HG03378 (cell line): Measurements from ENCODE around the gene HSFX2.
A peak's percentile ranks its signal among the peaks of the same experiment; 100 is the strongest.
"Not testable (repeated sequence)": the region's sequence is repeated elsewhere in the genome, so short reads cannot be mapped to it uniquely, and the experiment has no call there.

Experiments
- ATAC-seq: cut with Tn5 transposase; IDR thresholded peaks from one replicate; pipeline ENCODE4 v1.9.1; 2021; ENCODE audit warnings: mild to moderate bottlenecking, moderate library complexity; ENCODE audit not compliant: unreplicated experiment

Gene HSFX2, protein sequence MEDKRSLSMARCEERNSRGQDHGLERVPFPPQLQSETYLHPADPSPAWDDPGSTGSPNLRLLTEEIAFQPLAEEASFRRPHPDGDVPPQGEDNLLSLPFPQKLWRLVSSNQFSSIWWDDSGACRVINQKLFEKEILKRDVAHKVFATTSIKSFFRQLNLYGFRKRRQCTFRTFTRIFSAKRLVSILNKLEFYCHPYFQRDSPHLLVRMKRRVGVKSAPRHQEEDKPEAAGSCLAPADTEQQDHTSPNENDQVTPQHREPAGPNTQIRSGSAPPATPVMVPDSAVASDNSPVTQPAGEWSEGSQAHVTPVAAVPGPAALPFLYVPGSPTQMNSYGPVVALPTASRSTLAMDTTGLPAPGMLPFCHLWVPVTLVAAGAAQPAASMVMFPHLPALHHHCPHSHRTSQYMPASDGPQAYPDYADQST

DNA sequence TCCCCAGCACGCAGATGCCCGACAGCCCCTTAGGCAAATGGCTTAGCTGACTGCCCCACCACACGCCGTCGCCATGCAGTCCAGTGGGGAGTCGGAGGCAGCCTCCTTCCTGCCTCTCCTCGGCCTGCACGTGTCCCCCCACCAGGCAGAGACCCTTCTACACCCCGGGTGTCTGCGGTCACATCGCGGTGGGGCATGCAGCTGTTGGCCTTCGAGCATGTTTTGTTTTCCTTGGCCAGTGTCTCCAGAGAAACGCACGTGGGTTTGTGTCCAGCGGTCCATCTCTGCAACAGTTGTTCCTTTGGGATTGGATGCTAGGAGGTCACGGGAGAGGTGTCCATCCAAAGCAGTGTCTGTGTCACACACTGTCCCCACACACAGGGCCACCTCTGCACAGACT, at the start of gene HSFX2:
Gene HSFX2, minus strand, starts transcription at position 101 of the 400 bp plus-strand sequence. CDS start 614 bp downstream, outside the sequence.
- not testable (repeated sequence) for ATAC-seq

DNA sequence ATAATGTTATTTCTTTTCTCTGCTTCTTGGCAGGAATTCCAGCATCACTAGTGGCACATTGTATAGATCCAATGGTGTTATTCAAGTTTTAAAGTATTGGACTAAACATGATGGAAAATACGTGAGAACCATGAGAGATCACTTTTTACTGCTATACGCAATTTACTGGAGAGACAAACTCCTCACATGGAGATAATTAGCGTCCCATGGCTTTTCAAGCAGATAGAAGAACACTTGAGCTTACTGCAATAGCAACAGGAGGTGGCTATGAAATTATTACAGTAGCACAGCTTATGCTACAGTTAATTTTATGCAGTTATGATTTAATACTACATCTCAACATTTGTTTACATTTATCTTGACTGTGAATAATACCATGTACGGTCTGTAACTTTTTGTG, 48.4 kb upstream of the HSFX2 start:
- ATAC-seq: no peak

DNA sequence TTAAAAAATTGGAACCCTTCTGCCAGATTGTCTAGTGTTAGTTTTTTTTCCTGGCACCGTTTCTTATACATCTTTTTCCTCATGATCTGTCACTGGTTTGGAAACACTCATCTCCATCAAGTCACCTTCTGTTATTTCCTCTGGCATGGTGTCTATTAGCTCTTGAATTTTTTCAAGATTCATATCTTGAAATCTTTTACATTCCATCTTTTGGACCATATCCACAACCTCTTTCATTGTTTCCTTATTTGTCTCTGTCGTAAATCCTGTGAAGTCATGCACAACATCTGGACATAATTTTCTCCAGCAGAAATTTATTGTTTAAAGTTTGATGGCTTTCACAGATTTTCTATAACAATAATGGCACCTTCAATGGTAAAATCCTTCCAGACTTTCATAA, 46.7 kb upstream of the HSFX2 start:
- no peak for ATAC-seq

GRCh38 chrX:149641432-149641831, 46.3 kb upstream of the HSFX2 start:
- no peak for ATAC-seq

DNA sequence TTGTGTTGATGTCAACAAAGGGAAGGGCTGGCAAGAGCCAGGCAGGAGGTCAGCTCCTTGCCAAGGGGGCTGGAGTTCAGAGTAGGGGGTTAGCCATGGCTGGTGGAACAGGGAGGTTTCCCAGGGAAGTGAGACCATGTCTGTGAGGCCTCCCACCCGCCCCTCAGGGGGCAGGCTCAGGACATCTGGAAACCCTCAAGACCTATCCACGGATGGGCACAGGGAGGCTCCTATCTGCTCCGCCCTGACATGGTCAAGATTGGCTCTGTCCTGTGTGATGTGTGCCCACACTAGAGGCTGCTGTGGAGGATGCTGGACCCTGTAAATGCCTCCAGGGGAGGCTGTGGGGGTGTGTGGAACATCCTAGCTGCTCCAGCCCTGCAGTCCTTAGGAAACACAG, 44.5 kb upstream of the HSFX2 start:
- ATAC-seq: no peak

DNA sequence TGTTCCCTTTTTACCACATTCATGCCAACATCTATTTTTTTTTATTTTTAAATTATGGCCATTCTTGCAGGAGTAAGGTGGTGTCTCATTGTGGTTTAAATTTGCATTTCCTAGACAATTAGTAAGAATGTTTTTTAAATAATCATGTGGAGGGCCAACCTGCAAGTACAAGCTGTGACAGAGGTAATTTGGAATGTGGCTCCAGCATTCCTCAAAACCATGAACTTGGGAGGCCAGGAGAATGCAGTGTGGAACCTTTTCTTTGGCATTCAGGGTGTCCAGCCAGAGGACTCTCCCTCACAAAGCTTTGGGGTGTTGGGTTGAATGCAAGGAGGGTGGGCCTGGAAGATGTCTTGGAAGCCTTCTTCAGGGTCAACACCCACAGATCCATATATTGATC, 43.7 kb upstream of the HSFX2 start:
- ATAC-seq: no peak

GRCh38 chrX:149633511-149633910, 38.4 kb upstream of the HSFX2 start:
- ATAC-seq: no peak

DNA sequence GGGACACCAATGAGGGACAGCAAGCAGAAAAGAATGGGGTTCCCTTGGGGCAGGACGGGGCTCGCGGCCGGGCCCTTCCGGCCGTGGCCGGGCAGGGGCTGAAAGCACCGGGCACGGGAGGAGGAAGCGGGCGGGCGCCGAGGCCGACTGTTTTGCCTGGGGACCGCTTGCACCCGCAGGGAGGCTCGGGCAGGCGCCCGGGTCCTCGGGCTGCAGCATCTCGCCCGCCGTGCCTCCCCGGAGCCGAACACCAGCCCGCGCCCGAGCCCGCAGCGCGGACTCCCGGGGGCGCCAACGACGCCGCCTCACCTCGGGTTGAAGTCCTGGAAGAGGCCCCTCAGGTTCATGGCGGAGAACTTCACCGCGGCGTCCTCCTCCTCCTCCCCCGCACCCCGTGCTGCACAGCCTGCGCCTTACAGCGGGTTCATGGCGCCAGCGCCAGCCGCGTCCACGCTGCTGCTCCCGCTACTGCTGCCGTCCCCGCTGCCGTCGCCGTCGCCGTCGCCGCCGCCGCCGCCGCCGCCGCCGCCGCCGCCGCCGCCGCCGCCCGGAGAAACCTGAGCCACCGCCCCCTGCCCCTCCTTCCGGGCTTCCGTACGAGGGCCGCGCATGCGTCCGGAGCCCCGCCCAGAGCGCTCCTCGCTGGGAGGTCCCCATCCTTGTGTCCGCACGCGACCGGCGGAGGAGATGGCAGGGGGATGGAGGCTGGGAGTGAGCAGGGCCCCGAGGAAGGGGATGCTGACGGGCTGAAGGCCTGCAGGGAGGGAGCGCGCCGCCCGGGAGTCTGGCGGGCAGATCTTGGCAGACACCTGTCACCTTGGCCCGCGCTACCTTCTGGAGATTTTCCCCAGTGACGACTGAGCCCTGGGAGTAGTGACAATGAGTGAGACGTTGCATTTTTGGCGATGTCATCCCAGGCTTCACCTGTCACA, 36.4 kb upstream of the HSFX2 start, which contains the start of gene TMEM185A:
Gene TMEM185A, minus strand, starts transcription at position 559 of the 932 bp plus-strand sequence. Its CDS starts 212 bp downstream, at position 347.
- peak; percentile 54 for ATAC-seq

- peak; percentile 8 for ATAC-seq
Observed at GRCh38 chrX:149630681-149631233, 35.6 kb upstream of the HSFX2 start.

DNA sequence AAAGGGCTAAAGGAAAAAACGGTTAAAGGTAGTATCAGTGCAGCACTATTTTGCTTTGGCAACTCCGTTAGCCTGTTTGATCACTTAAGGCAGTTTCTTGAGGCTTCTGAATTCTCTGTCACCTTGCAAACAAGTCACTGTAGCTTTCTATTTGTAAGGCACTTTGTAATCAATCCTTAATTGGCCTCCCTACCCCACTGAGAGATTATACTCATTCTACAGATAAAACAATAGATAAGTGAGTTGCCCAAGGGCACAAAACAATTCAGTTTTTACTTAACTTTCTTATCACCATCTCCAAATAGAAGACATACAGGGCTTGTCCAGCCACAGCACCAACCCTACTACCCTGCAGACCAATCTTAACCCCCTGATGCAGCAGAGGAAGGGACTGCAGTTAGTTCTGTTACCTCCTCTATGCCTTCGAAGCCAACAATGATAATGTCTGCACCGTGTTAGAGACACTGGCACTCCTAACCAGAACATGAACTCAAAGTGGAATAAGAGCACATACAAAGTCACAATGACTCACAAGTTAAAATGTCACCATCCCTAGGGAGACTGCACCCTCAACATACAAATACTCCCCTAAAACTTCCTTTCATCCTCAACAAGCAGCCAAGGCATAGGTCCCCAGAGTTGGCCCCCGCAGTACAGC, 34.7 kb upstream of the HSFX2 start:
- no peak for ATAC-seq

DNA sequence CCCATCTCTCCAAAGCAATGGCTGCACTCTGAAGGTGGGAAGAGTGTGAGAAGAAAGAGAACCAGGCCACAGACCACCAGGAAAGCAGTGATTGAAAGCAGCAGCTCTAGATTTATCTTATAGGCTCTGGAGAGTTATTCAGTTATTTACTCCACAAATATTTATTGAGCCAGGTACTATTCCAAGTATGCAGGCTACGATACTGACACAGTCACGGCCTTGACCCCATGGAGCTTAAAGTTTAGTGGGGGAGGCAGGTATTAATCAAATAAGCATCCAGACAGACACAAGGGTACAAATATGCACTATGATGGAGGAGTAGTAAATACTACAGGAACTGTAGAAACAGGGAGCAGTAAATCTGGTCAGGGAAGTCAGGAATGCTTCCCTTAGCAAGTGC, 33.7 kb upstream of the HSFX2 start:
- ATAC-seq: no peak

- ATAC-seq: no peak
Observed at GRCh38 chrX:149628280-149628679, 33.2 kb upstream of the HSFX2 start.

- not testable (repeated sequence) for ATAC-seq
Observed at GRCh38 chrX:149626829-149627228, 31.7 kb upstream of the HSFX2 start.

GRCh38 chrX:149619662-149620061, 24.5 kb upstream of the HSFX2 start:
- not testable (repeated sequence) for ATAC-seq

DNA sequence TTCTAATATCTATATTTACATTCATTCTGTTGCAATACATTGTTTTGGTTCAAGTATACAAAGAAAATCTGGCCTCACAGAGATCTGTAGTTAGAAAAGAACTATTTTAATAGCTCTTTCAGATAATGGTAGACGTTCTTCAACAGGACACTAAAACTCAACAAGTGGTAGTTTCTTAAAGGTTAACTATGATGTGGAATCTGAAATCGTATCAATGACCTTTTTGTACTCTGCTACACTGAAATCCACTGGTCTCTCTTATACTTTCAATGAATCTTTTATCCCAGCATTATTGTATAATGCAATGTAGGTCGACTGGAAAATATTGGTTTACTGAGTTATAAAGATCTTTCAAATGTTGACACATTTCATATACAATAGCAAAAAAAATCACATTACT, 23.8 kb upstream of the HSFX2 start:
- no peak for ATAC-seq

DNA sequence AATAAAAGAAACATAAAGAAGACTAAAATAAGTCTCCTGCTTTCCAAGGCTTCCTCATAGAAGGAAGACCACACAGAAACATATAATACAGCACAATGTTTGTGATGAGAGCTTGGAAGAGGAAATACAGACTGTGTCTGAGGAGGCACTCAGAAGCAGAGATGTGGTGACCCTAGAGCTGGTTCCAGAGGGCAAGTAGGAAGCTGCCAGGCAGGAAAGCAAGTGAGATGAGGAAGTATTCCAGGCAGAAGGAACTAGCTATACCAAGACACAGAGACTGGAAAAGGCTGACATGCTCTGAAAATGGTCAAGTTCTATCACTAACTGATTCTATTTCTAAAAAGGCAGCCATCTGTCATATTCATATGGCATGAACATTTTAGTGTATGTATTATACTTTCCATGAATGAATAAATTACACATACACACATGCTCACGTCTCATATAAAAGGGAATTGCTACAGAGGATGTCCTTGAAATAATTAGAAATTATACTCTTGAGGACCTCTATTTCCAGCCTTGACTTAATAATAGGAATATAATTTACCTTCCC, 16.6 kb upstream of the HSFX2 start:
- ATAC-seq: no peak

- no peak for ATAC-seq
Observed at GRCh38 chrX:149610511-149610910, 15.4 kb upstream of the HSFX2 start.

DNA sequence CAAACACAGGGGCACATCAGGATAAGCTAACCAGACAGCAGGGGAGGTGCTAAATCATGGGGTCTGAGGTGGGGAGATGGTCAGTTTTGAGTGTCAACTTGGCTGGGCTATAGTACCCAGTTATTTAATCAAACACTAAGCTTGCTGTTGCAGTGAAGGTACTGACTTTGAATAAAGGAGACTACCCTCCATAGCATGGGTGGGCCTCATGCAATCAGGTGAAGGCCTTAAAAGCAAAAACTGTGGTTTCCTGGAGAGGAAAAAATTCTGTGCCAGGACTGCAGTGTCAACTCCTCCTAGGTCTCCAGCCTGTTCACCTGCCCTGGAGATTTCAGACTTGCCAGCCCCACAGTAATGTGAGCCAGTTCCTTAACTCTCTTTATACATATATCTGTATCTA, 12.6 kb upstream of the HSFX2 start:
- no peak for ATAC-seq

- not testable (repeated sequence) for ATAC-seq
Observed at GRCh38 chrX:149605248-149605885, 10.3 kb upstream of the HSFX2 start.

DNA sequence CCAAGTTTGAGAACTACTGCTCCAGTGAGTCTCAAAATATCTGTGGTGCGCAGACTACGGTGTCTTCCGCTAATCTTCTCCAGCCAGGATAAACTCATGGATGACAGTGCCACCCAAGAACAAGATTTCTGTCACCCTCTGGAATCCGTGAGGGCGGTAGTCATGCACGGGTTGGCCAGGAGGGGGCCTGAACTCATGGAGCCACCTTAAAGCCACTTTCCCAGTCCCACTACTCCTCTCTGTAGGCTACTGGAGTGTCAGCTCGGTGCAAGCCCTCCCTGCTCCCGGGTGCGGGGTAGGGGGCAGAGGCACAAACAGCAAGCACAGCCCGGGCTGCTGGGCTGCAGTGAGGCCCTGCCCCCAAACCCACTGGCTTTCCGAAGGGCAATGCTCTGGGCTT, 3.5 kb upstream of the HSFX2 start:
- ATAC-seq: not testable (repeated sequence)
